ENCODE data around the gene NKX1-1. TPM values are rescaled to one million over a fixed set of nuclear protein-coding genes. Genes with fewer than 3 reads are reported as not detected.

The NKX1-1 gene
- not detected for total RNA-seq

GRCh38 chr4:1406394-1406980, at the start of gene NKX1-1:
Gene NKX1-1 (minus strand): TSS chr4:1406442. CDS start chr4:1406442, 0 bp downstream.
- Histone ChIP-seq H3K9me3 (no peaks in the 10 kb centered on the region), H3K27me3 (peaks cover 0 to 100% of the 10 kb centered on the region in 2 donors)

GRCh38 chr4:1453731-1454130, 47.5 kb upstream of the NKX1-1 start:
- peaks cover 0 to 34% of the 10 kb centered on the region in 2 donors for H3K27me3 ChIP-seq
- TF ChIP-seq POLR2AphosphoS5 (IDR thresholded peaks at IDR 0.05) (no peak), CTCF (IDR thresholded peaks at IDR 0.05) (no peak), POLR2A (IDR thresholded peaks at IDR 0.05) (no peak)
- intact Hi-C loops (cut with DNase I; ENCODE audit: low total_unique reads), result no loop called here
- no peaks in the 10 kb centered on the region for H3K9me3 ChIP-seq
- H3K4me1 ChIP-seq, result no peaks in the 10 kb centered on the region
- no peaks in the 10 kb centered on the region for H3K36me3 ChIP-seq
- no peak for DNase-seq (ENCODE audit: low spot score in 2 of 2)
- H3K27ac ChIP-seq, result no peak overlapping the region
- H3K4me3 ChIP-seq, result no peak overlapping the region

More at GRCh38 chr4:1406394-1406980, at the start of gene NKX1-1:
- H3K4me1 ChIP-seq, result no peaks in the 10 kb centered on the region
- TF ChIP-seq POLR2A (IDR thresholded peaks at IDR 0.05) (no peak), POLR2AphosphoS5 (IDR thresholded peaks at IDR 0.05) (no peak), CTCF (IDR thresholded peaks at IDR 0.05) (no peak)
- peak within 1 kb of the TSS in 1 of 3 donors; percentile 33 for H3K4me3 ChIP-seq
- intact Hi-C loops (cut with DNase I; ENCODE audit: low total_unique reads), result no loop called here
- no peak within 1 kb of the TSS for H3K27ac ChIP-seq
- DNase-seq (ENCODE audit: low spot score in 2 of 2), result no peak
- H3K36me3 ChIP-seq, result no peaks in the 10 kb centered on the region

- DNase-seq (ENCODE audit: low spot score in 2 of 2), result no peak
- H3K4me1 ChIP-seq, result no peaks in the 10 kb centered on the region
- H3K9me3 ChIP-seq, result no peaks in the 10 kb centered on the region
- no peak overlapping the region for H3K4me3 ChIP-seq
- no peak for TF ChIP-seq CTCF (IDR thresholded peaks at IDR 0.05)
- TF ChIP-seq POLR2A (IDR thresholded peaks at IDR 0.05), result no peak
- no peak for TF ChIP-seq POLR2AphosphoS5 (IDR thresholded peaks at IDR 0.05)
- peaks cover 0 to 37% of the 10 kb centered on the region in 2 donors for H3K27me3 ChIP-seq
- H3K36me3 ChIP-seq, result no peaks in the 10 kb centered on the region
- no peak overlapping the region for H3K27ac ChIP-seq
- intact Hi-C loops (cut with DNase I; ENCODE audit: low total_unique reads), result no loop called here
These were observed 46.3 kb upstream of the NKX1-1 start for GRCh38 chr4:1452431-1453051.

- peak in 1 of 2 donors; percentile 7 for DNase-seq (ENCODE audit: low spot score in 2 of 2)
- intact Hi-C loops (cut with DNase I; ENCODE audit: low total_unique reads), result no loop called here
- H3K36me3 ChIP-seq, result no peaks in the 10 kb centered on the region
- H3K4me3 ChIP-seq, result no peak overlapping the region
- no peak overlapping the region for H3K27ac ChIP-seq
- H3K9me3 ChIP-seq, result no peaks in the 10 kb centered on the region
- no peaks in the 10 kb centered on the region for H3K4me1 ChIP-seq
- H3K27me3 ChIP-seq, result peaks cover 0 to 37% of the 10 kb centered on the region in 2 donors
- TF ChIP-seq POLR2A (IDR thresholded peaks at IDR 0.05) (no peak), CTCF (IDR thresholded peaks at IDR 0.05) (no peak), POLR2AphosphoS5 (IDR thresholded peaks at IDR 0.05) (no peak)
These were observed 45.5 kb upstream of the NKX1-1 start for GRCh38 chr4:1451752-1452122.

GRCh38 chr4:1451106-1451751, 45.0 kb upstream of the NKX1-1 start:
- H3K36me3 ChIP-seq, result no peaks in the 10 kb centered on the region
- no peaks in the 10 kb centered on the region for H3K9me3 ChIP-seq
- intact Hi-C loops (cut with DNase I; ENCODE audit: low total_unique reads), result no loop called here
- H3K4me1 ChIP-seq, result no peaks in the 10 kb centered on the region
- DNase-seq (ENCODE audit: low spot score in 2 of 2), result peak in 1 of 2 donors; percentile 34
- no peak overlapping the region for H3K27ac ChIP-seq
- H3K27me3 ChIP-seq, result peaks cover 0 to 37% of the 10 kb centered on the region in 2 donors
- H3K4me3 ChIP-seq, result no peak overlapping the region
- no peak for TF ChIP-seq POLR2AphosphoS5 (IDR thresholded peaks at IDR 0.05)
- TF ChIP-seq POLR2A (IDR thresholded peaks at IDR 0.05), result no peak
- TF ChIP-seq CTCF (IDR thresholded peaks at IDR 0.05), result no peak
